Measurements from ENCODE around the gene KIF4B. TPM values are rescaled to one million over a fixed set of nuclear protein-coding genes. Genes with fewer than 3 reads are reported as not detected.

The KIF4B gene
- total RNA-seq, 2 donors from 2014 or later: not detected

DNA sequence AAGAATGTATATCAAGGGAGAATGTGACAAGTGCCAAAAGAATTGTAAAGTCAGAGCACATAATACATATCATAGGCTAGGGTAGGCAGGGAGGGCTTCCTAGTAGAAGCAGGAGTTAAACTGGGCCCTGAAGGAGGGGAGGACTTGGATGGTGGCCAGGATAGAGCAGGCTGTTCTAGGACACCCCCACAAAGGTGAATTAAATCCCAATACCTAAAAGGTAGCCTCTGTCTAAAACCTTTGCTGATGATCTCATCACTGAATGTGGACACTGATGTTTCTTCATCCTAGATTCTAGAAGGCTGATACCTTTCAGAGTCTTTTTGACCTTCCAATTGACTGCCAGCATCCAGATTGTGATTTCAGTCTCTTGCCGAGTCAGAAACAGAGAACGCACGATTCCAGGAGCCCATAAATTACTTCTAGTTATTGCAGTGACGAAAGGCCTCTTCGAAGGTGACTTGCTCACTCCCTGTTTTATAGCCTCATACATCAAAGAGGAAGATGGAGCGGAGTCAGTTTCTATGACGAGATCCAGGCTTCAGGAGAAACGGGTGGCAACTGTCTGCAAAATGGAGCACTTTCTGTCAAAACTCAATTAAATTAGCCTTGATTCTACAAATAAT lies 43.2 kb downstream of the KIF4B start:
- Histone ChIP-seq H3K36me3 (no peaks in the 10 kb centered on the region), H3K4me1 (no peaks in the 10 kb centered on the region), H3K9ac (ENCODE audit: low read depth in 2 of 2, low read length in 2 of 2) (no peak overlapping the region), H3K4me3 (no peak overlapping the region), H3K9me3 (no peaks in the 10 kb centered on the region), H3K27me3 (no peaks in the 10 kb centered on the region), H3K27ac (no peak overlapping the region)
- DNase-seq: no peak
- TF ChIP-seq CTCF (IDR thresholded peaks at IDR 0.05): no peak
- intact Hi-C loops (cut with DNase I): no loop called here

GRCh38 chr5:155057626-155058025 lies 44.1 kb downstream of the KIF4B start:
- Histone ChIP-seq H3K27me3 (no peaks in the 10 kb centered on the region), H3K27ac (no peak overlapping the region), H3K9me3 (no peaks in the 10 kb centered on the region), H3K4me1 (no peaks in the 10 kb centered on the region), H3K9ac (ENCODE audit: low read depth in 2 of 2, low read length in 2 of 2) (no peak overlapping the region), H3K4me3 (no peak overlapping the region), H3K36me3 (no peaks in the 10 kb centered on the region)
- TF ChIP-seq CTCF (IDR thresholded peaks at IDR 0.05): no peak
- intact Hi-C loops (cut with DNase I): no loop called here
- no peak for DNase-seq

DNA sequence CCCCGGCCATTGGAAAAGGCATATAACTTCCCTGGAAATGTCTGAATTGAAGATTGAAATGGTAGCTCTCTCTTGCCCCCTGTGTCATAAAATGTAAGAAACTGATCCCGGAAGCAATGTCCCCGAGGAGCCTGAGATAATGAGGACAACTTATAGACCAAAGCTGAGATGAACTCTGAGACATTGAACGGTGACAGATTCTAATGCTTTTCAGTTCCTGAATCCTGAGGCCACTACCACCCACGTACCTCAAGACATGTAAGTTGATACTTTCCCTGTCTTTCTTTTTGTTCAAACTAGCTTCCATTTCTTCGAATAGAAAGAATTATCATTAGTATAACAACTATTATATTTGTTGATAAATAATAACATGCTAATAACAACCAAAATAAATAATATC lies 51.0 kb downstream of the KIF4B start:
- no peaks in the 10 kb centered on the region for H3K27me3 ChIP-seq
- DNase-seq: no peak
- no peak overlapping the region for H3K9ac ChIP-seq (ENCODE audit: low read depth in 2 of 2, low read length in 2 of 2)
- no peak overlapping the region for H3K27ac ChIP-seq
- H3K36me3 ChIP-seq: no peaks in the 10 kb centered on the region
- no peak overlapping the region for H3K4me3 ChIP-seq
- intact Hi-C loops (cut with DNase I): no loop called here
- H3K9me3 ChIP-seq: no peaks in the 10 kb centered on the region
- TF ChIP-seq CTCF (IDR thresholded peaks at IDR 0.05): no peak
- no peaks in the 10 kb centered on the region for H3K4me1 ChIP-seq

- Histone ChIP-seq H3K36me3 (no peaks in the 10 kb centered on the region), H3K27ac (no peak overlapping the region), H3K4me3 (no peak overlapping the region), H3K9me3 (no peaks in the 10 kb centered on the region), H3K4me1 (no peaks in the 10 kb centered on the region), H3K9ac (ENCODE audit: low read depth in 2 of 2, low read length in 2 of 2) (no peak overlapping the region), H3K27me3 (no peaks in the 10 kb centered on the region)
- no peak for TF ChIP-seq CTCF (IDR thresholded peaks at IDR 0.05)
- DNase-seq: no peak
- intact Hi-C loops (cut with DNase I): no loop called here
These were observed 53.5 kb downstream of the KIF4B start for GRCh38 chr5:155066886-155067595.

Other genes starting within 250 kb of the KIF4B start
- 10 to 100 TPM in 1 of 2 donors, 1 to 10 TPM in 1; 7.0 to 20.8 TPM for gene FAXDC2, start 163.2 kb upstream of the KIF4B start, total RNA-seq
- gene CNOT8, start 155.1 kb upstream of the KIF4B start, total RNA-seq: 10 to 100 TPM; 64.0 to 84.0 TPM
- 10 to 100 TPM in 1 of 2 donors, 1 to 10 TPM in 1; 6.5 to 12.1 TPM for gene GEMIN5, start 75.5 kb upstream of the KIF4B start, total RNA-seq
- gene MRPL22, start 72.7 kb upstream of the KIF4B start, total RNA-seq: 10 to 100 TPM; 51.4 to 62.3 TPM